ENCODE data around the gene PDE1C.

PDE1C gene

GRCh38 chr7:32074787-32075585 is 4.8 kb upstream of the PDE1C start:
- DNase-seq = no peak

DNA sequence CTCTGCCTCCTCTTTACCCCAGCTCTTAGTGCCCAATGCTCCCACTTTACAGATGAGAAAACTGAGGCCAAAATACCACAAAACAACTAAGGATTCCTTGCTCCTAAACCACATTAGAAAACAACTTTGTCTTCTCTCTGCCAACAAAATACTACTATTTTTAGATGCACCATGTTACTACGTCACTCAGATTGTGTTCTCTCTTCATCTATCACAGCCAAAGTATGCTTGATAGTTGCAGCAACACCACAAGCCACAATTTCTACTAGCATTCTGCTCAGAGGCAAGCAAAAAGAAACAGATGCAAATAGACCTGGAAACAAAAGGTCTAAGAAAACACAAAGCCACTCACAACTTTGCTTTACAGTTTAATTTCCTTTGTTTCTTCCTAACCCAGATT is 3.3 kb upstream of the PDE1C start:
- no peak for DNase-seq

DNA sequence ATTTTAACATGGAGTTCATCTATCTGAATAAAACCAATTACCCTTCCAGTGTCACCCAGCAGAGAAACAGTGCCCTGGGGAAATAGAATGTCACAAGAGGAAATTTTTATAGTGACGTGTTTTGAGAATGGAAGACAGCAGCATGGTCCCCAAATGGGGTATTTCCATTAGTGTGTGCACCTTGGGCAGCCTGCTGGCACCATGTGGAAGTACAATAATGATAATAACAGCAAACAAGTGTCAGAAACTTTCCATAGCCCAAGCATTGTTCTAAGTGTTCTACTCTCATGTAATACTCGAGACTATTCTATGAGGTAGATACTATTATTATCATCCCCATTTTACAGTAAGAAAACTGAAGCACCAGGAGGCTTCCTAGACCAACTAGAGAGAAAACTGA is 2.2 kb upstream of the PDE1C start:
- no peak for DNase-seq

DNA sequence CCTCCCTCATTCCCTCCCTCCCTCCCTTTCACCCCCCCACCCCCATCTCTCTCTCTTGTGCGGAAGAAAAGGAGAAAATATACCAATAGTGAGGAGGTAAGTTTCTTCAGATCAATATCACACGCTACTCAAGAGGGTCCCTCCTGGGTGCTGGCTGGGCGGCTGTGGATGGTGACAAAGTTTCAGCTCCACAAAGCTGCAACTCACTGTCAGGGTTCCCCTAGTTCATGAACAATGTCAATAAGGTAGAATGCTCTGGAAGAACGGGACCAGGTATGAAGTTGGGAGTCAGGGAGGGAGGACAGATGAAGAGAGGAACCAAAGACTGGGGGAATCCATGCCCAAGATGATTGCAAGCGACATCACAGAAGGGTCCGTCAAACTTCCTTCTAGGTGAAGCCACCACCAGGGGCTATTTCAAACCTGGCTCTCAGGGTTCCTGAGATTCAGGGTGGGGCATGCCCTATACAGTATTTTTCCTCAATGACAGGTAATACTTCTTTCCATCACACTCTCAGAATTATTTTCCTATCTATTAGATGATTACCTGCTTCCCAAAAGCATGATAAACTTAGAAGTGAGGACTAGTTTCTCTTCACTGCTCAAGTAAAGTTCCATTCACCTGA is 1.4 kb upstream of the PDE1C start:
- DNase-seq = no peak

DNA sequence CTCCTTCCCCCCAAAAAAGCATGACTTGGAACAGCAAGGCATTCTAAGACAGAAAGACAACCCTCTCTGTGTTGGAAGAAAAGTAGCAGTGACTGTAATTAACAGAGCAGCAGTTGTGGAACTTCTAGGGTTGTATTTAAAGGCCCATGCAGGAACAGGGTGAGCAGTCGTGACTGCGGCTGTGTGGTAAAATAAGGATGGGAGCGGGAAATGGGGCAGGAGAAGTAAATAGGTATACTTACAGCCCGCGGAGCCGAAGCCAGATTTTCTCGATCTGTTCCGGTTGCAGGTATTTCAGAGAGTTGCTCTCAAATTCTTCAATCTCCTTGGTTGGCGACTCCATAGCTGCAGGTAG is 179 bp downstream of the PDE1C start:
- DNase-seq = no peak

GRCh38 chr7:32069116-32069650 is 1.0 kb downstream of the PDE1C start:
- no peak for DNase-seq

DNA sequence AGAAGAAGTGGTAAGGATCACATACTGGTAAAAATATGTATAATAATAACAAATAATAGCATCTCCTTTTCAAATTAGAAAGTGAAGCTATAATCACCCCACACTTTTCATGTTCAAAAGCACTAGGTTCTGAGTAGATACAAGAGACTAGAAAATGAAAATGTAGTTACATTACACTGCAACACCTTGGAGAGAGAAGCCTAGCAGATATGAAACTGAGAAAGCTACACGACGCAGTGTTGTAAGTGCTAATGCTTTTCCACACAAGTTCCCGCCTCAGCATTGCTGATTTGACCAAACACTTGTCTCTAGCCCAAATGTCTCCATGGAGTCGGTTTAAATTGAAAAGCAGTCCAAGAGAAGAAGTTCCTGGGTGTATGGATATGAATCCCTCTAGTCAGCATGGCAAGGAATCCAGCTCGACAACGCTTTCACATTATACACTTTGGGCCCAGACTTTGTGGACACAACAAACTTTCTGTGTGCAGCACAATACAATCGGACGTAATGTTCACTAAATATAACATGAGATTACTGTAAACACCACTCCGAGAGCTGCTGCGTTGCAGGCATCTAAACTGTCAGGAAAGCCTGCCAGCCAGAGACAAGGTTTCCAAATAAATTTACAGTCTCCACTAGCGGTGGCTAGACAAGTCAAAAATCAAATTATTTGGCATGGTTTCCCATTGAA is 1.7 kb downstream of the PDE1C start:
- DNase-seq = no peak

DNA sequence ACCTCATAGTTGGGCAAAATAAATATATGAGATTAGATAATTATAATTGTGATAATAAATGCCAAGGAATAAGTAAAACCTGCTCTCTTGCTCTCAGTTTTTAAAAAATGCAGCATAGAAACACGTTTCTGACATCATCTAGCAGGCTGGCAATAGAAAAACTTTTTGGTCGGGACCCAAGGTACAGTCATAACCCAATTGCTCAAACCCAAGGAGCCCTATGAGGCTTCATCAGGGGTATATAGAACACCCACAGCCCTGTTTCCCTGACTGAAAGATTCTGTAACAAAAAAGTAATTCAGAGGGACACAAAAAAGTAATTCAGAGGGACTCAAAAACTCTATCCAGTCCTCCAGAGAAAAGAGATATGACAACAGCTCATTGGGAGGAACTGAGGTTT is 3.8 kb downstream of the PDE1C start:
- DNase-seq = no peak

DNA sequence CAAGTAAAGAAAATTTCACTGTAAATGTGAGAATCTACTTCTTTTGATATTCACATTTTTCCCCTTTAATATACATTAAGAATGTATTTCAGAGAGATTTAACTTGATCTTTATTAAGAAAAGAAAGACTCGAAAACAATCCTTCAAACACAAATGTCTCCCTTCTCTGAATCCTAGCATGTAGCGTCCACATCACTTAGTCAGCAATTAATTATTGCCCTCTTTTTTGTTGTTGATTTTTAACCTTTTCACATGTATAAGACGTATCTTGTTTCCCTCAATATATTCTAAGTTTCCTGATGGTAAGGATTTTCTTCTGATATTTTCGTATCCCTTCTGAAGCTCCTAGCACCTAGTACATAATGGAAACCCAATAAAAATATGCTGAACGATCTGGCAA is 6.6 kb downstream of the PDE1C start:
- no peak for DNase-seq

DNA sequence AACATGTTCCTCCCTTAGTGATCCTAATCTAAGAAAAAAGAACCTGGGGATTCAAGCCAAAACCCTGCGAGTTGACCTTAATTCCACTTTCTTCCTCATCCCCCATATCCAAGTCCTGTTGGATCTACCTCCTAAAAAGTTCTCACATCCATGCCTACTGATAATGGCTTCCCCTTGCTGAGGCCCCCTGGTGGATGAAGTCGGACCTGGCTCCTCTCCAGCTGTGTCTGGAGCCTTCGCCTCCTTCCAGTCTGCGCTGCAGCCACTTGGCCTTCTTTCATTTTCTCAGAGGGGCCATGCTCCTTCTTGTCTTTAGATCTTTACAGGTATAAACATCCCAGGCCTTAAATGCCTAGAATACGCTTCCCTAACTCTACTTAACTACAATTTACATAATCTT is 8.1 kb downstream of the PDE1C start:
- DNase-seq = no peak

DNA sequence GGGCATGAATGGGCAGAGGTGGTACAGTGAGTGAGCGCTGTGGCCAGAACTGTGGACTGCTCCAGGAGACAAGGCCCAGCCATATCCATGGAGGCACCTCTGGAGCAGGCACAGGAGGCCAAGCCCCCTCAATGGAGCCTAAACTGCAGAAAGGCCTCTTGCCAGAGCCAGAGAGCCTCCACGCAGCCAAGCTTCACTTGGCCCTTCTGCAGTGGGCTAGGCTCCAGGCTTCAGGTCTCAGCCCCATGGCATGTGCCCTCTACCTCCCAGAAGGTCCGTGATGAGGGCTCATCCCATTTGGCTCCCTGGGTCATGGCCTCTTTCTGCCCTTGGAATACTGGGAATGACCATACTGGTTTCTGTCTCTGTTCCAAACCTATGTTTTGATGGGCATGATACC is 8.9 kb downstream of the PDE1C start:
- no peak for DNase-seq

GRCh38 chr7:32059289-32060011 is 10.8 kb downstream of the PDE1C start:
- DNase-seq = no peak

- no peak for DNase-seq
Measured at GRCh38 chr7:32058002-32058401, 12.2 kb downstream of the PDE1C start.

GRCh38 chr7:32056767-32057166 is 13.4 kb downstream of the PDE1C start:
- no peak for DNase-seq

DNA sequence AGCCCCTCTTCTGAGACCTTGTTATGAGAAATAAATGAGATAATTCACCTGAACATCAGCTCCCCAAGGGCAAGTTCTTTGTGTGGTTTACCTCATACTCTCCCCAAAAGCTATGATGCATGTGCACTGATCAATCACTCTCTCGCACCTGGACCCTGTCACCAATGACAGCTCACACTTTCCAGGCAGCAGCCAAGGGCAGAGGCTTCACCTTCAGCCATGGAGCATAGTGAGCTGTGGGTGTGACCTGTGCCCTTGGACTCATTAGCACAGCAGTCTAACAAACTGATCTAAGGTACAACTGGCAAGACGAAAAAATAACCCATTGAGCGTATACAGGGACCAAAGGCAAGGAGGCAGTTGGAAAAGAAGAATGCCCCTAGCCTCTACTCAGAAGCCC is 17.0 kb downstream of the PDE1C start:
- DNase-seq = no peak

- no peak for DNase-seq
Measured at GRCh38 chr7:32051128-32051527, 19.1 kb downstream of the PDE1C start.

DNA sequence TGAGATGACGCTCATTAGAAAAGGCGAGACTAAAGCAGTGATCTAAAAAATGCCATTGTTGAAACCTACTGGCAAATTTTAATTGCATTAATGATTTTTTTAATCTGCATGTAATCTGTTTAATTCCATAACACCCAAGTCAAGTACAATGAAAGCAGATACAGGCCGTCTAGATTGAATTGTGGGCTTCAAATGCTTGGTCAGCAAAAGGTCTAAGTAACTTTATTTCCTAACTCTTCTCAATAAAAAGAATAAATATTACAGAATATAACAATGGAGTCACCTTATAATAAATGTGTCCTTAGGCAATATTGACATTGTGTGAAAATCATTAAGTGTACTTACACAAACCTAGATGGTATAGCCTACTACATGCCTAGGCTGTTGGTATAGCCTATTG is 20.6 kb downstream of the PDE1C start:
- DNase-seq = no peak

DNA sequence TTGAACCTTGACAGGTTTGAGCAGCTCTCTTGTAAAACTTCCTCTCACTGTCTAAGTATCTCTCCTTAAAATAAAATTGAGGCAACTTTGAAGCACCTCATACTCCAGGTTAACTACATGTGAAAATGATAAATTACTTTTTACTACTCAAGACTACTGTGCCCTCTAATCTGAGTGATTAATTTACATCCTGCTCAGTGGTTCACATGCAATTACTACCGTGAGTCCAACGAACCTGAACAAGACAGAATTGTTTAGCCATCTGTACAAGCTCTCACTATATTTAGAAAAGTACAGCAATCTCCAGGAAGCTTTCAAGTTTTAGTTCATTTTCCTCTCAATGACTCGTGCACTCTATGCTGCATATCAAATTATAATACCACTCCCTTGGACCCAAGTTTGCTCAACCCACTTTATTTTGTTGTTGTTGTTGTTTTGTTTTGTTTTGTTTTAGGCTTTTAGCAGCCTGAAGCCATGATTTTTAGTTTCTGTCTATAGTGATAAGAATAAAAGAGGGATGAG is 21.2 kb downstream of the PDE1C start:
- no peak for DNase-seq

- no peak for DNase-seq
Measured at GRCh38 chr7:32047801-32048200, 22.4 kb downstream of the PDE1C start.

DNA sequence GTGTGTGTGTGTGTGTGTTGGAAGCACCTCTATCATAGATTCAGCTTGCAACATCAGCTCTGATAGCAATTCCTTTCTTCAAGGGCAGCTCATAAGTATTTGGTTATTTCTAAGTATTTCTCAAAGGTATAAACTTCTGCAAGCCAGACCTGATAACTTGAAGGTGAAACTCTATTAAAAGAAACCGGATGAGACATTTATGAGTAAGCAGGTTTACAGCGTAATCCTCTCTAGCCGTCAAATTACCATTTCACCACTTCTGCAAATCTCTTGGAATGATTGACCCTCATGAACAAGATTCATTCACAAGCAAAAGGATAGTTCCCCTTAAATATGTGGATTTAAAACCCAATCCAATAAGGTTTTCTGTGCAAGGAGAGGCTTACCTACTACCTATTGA is 23.1 kb downstream of the PDE1C start:
- no peak for DNase-seq

- DNase-seq = no peak
Measured at GRCh38 chr7:32045228-32045627, 25.0 kb downstream of the PDE1C start.

GRCh38 chr7:32044739-32045138 is 25.5 kb downstream of the PDE1C start:
- DNase-seq = no peak

- no peak for DNase-seq
Measured at GRCh38 chr7:32043688-32044087, 26.5 kb downstream of the PDE1C start.

All from activated T-cell treated with anti-CD3 and anti-CD28 coated beads for 4 hours (primary cell).